Trophoblast cell (in vitro differentiated cells and primary cell): ENCODE data around the gene CAND2.

Experiments used
- DNase-seq, 2 donors: peaks; one replicate each; pipeline ENCODE4 v3.0.0-alpha.2; 2016
- H2AFZ ChIP-seq: 2 replicates; pipeline ENCODE4 v1.6.1; 2013; ENCODE audit warnings: low read length, moderate library complexity, mild to moderate bottlenecking; ENCODE audit not compliant: insufficient read depth, poor library complexity
- H2AK5ac ChIP-seq: 2 replicates; pipeline ENCODE4 v1.6.1; 2013; ENCODE audit warnings: mild to moderate bottlenecking, low read length
- H2BK120ac ChIP-seq: 2 replicates; pipeline ENCODE4 v1.6.1; 2013; ENCODE audit warnings: low read length, mild to moderate bottlenecking, moderate library complexity; ENCODE audit not compliant: insufficient read depth, poor library complexity
- H2BK12ac ChIP-seq: 2 replicates; pipeline ENCODE4 v1.6.1; 2013; ENCODE audit warnings: mild to moderate bottlenecking, low read length, moderate library complexity
- H2BK5ac ChIP-seq: 2 replicates; pipeline ENCODE4 v1.6.1; 2013; ENCODE audit warnings: low read length, low read depth, moderate library complexity, mild to moderate bottlenecking; ENCODE audit not compliant: poor library complexity
- H3K14ac ChIP-seq: 2 replicates; pipeline ENCODE4 v1.6.1; 2013; ENCODE audit warnings: mild to moderate bottlenecking, low read length
- H3K18ac ChIP-seq: 2 replicates; pipeline ENCODE4 v1.6.1; 2013; ENCODE audit warnings: mild to moderate bottlenecking, low read length
- H3K23ac ChIP-seq: 2 replicates; pipeline ENCODE4 v1.6.1; 2013; ENCODE audit warnings: low read length
- H3K27ac ChIP-seq: 2 replicates; pipeline ENCODE4 v1.5.1; 2013; ENCODE audit warnings: low read depth, mild to moderate bottlenecking, inconsistent platforms, low read length, moderate library complexity
- H3K27me3 ChIP-seq: 2 replicates; pipeline ENCODE4 v1.6.1; 2013; ENCODE audit warnings: inconsistent platforms, mild to moderate bottlenecking, low read length, moderate library complexity; ENCODE audit not compliant: insufficient read depth
- H3K36me3 ChIP-seq, 2 experiments: 1 replicate in 1 of 2; 2 replicates in 1 of 2; pipeline ENCODE4 v1.6.1; 2013; ENCODE audit warnings: low read length in 2 of 2, mild to moderate bottlenecking in 2 of 2, moderate library complexity in 1 of 2; ENCODE audit not compliant: insufficient read depth in 2 of 2, control insufficient read depth in 1 of 2
- H3K4ac ChIP-seq: 2 replicates; pipeline ENCODE4 v1.6.1; 2013; ENCODE audit warnings: low read depth, mild to moderate bottlenecking, low read length, moderate library complexity
- H3K4me1 ChIP-seq, 2 experiments: 1 replicate in 1 of 2; 2 replicates in 1 of 2; pipeline ENCODE4 v1.6.1; 2013; ENCODE audit warnings: low read length in 2 of 2, mild to moderate bottlenecking in 2 of 2, moderate library complexity in 1 of 2; ENCODE audit not compliant: insufficient read depth in 2 of 2, control insufficient read depth in 1 of 2
- H3K4me2 ChIP-seq: 2 replicates; pipeline ENCODE4 v1.6.1; 2013; ENCODE audit warnings: inconsistent platforms, mild to moderate bottlenecking, low read length, moderate library complexity
- H3K4me3 ChIP-seq: 2 replicates; pipeline ENCODE4 v1.5.1; 2013; ENCODE audit warnings: mild to moderate bottlenecking, low read depth, low read length, inconsistent platforms
- H3K79me1 ChIP-seq: one replicate; pipeline ENCODE4 v1.6.1; 2013; ENCODE audit warnings: low read length
- H3K79me2 ChIP-seq: 2 replicates; pipeline ENCODE4 v1.6.1; 2013; ENCODE audit warnings: low read length, mild to moderate bottlenecking; ENCODE audit not compliant: control insufficient read depth, insufficient read depth, poor library complexity
- H3K9ac ChIP-seq: 2 replicates; pipeline ENCODE4 v1.6.1; 2013; ENCODE audit warnings: mild to moderate bottlenecking, low read length
- H3K9me3 ChIP-seq: 2 replicates; pipeline ENCODE4 v1.6.1; 2013; ENCODE audit warnings: low read depth, mild to moderate bottlenecking, control low read depth, inconsistent platforms, low read length; ENCODE audit not compliant: insufficient read depth
- H4K12ac ChIP-seq: 2 replicates; pipeline ENCODE4 v1.6.1; 2013; ENCODE audit warnings: low read depth, mild to moderate bottlenecking, low read length, moderate library complexity
- H4K8ac ChIP-seq: 2 replicates; pipeline ENCODE4 v1.6.1; 2013; ENCODE audit warnings: low read depth, mild to moderate bottlenecking, low read length, moderate library complexity
- H4K91ac ChIP-seq: one replicate; pipeline ENCODE4 v1.6.1; 2013; ENCODE audit warnings: low read depth, mild to moderate bottlenecking, low read length, moderate library complexity
- WGBS: extraction: QIAGEN DNeasy Blood & Tissue Kit; methylation state at CpG from one replicate; pipeline ENCODE4 v1.1.7; 2013; ENCODE audit warnings: missing lambda C conversion rate; ENCODE audit not compliant: insufficient read length, insufficient coverage; ENCODE audit errors: extremely low coverage; 5-methylcytosine and 5-hydroxymethylcytosine counted together

The CAND2 gene

DNA sequence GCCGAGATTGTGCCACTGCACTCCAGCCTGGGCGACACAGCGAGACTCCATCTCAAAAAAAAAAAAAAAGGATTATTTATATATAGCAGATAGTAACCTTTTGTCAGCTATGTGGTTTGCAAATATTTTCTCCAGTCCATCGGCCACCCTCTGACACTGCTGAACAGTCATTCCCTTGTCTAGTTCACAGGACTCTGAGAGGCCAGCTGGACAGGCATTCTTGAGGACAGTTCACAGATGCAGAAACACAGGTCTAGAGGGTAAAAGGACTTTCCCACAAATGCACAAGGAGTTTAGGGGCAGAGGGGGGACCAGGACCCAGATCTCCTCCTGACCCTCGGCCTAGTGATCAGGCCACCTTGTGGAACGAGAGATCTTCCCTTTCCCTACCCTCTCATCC, 29.9 kb upstream of the CAND2 start:
- Histone ChIP-seq H3K18ac (no peak overlapping the region), H3K9ac (no peak overlapping the region), H3K4me2 (no peak overlapping the region), H3K27me3 (no peaks in the 10 kb centered on the region), H3K4me3 (no peak overlapping the region), H3K79me1 (no peaks in the 10 kb centered on the region), H2BK12ac (no peak overlapping the region), H3K27ac (no peak overlapping the region), H3K36me3 (no peaks in the 10 kb centered on the region), H2AFZ (no peak overlapping the region), H4K8ac (no peak overlapping the region), H2AK5ac (no peak overlapping the region), H4K12ac (no peak overlapping the region), H3K14ac (no peak overlapping the region), H3K23ac (no peak overlapping the region), H3K9me3 (no peaks in the 10 kb centered on the region), H2BK120ac (no peak overlapping the region), H3K4me1 (peaks cover 4% of the 10 kb centered on the region in 2 experiments), H4K91ac (no peak overlapping the region), H3K79me2 (no peaks in the 10 kb centered on the region), H2BK5ac (no peak overlapping the region), H3K4ac (no peak overlapping the region)
- no CpG with 5 or more reads among the region's 6 CpGs for WGBS
- no peak for DNase-seq

DNA sequence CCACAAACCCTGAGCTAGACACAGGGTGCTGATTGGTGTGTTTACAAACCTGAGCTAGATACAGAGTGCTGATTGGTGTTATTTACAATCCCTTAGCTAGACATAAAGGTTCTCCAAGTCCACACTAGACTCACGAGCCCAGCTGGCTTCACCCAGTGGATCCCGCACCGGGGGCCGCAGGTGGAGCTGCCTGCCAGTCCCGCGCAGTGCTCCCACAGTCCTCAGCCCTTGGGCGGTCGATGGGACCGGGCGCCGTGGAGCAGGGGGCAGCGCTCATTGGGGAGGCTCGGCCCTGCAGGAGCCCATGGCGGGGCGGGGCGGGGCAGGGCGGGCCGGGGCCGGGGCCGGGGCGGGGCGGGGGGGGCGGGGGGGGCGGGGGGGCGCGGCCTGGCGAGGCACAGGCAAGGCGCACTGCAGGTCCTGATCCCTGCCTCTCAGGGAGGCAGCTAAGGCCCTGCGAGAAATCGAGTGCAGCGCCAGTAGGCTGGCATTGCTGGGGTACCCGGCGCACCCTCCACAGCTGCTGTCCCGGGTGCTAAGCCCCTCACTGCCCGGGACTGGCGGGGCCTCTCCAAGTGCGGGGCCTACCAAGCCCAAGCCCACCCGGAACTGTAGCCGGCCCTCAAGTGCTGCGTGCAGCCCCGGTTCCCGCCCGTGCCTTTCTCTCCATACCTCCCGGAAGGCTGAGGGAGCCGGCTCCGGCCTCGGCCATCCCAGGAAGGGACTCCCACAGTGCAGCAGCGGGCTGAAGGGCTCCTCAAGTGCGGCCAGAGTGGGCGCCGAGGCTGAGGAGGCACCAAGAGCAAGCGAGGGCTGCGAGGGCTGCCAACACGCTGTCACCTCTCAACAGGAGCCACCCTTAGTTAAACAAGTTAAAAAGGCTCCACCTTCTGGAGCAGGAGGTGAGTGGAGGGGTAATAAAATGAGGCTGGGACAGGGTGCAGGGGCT, 27.6 kb upstream of the CAND2 start:
- Histone ChIP-seq H3K9me3 (no peaks in the 10 kb centered on the region), H2AK5ac (no peak overlapping the region), H3K23ac (no peak overlapping the region), H2AFZ (no peak overlapping the region), H3K4me2 (no peak overlapping the region), H4K12ac (no peak overlapping the region), H3K18ac (no peak overlapping the region), H3K36me3 (no peaks in the 10 kb centered on the region), H3K27ac (no peak overlapping the region), H4K8ac (no peak overlapping the region), H3K4me1 (no peaks in the 10 kb centered on the region), H3K27me3 (no peaks in the 10 kb centered on the region), H2BK12ac (no peak overlapping the region), H3K4ac (no peak overlapping the region), H3K4me3 (no peak overlapping the region), H3K14ac (no peak overlapping the region), H2BK120ac (no peak overlapping the region), H4K91ac (no peak overlapping the region), H3K79me2 (no peaks in the 10 kb centered on the region), H3K9ac (no peak overlapping the region), H3K79me1 (no peaks in the 10 kb centered on the region), H2BK5ac (no peak overlapping the region)
- DNase-seq: no peak
- no CpG with 5 or more reads among the region's 54 CpGs for WGBS

DNA sequence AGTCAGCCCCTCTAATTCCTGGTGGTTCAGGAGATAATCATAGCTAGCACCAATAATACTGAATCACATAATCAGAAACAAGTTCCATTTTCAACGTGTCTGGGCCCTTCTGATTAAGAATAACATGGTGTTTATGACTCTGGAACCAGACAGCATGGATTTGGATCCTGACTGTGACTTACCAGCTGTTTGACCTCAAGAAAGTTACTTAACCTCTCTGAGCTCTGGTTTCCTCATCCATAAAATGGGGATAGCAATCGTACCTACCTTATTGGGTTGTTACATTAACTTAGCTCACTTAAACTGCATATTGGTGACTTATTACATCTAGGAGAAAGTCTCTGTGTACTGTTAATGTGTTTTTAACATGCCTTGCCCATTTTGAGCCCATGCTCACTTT, 26.7 kb upstream of the CAND2 start:
- H3K27me3 ChIP-seq: peaks cover 3% of the 10 kb centered on the region
- H3K9me3 ChIP-seq: no peaks in the 10 kb centered on the region
- no peaks in the 10 kb centered on the region for H3K79me1 ChIP-seq
- H2BK12ac ChIP-seq: no peak overlapping the region
- H2AK5ac ChIP-seq: no peak overlapping the region
- no CpG with 5 or more reads among the region's 2 CpGs for WGBS
- no peak for DNase-seq
- H3K23ac ChIP-seq: no peak overlapping the region
- H2BK120ac ChIP-seq: no peak overlapping the region
- no peak overlapping the region for H3K14ac ChIP-seq
- H3K36me3 ChIP-seq: no peaks in the 10 kb centered on the region
- no peak overlapping the region for H4K12ac ChIP-seq
- no peak overlapping the region for H3K4ac ChIP-seq
- H4K91ac ChIP-seq: no peak overlapping the region
- no peak overlapping the region for H3K4me3 ChIP-seq
- H2BK5ac ChIP-seq: no peak overlapping the region
- H2AFZ ChIP-seq: no peak overlapping the region
- no peak overlapping the region for H4K8ac ChIP-seq
- H3K4me1 ChIP-seq: no peaks in the 10 kb centered on the region
- H3K4me2 ChIP-seq: no peak overlapping the region
- H3K9ac ChIP-seq: no peak overlapping the region
- no peak overlapping the region for H3K27ac ChIP-seq
- H3K79me2 ChIP-seq: no peaks in the 10 kb centered on the region
- no peak overlapping the region for H3K18ac ChIP-seq

DNA sequence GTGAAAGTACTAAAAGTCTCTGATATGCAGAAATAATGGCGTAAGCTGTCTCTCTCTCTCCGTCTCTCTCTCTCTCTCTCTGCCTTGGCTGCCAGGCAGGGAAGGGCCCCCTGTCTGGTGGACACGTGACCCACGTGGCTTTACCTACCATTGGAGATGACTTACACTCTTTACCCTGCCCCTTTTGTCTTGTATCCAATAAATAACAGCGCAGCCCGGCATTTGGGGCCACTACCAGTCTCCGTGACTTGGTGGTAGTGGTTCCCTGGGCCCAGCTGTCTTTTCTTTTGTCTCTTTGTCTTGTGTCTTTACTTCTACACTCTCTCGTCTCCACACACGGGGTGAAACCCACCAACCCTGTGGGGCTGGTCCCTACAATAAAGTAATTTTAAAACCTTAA, 25.2 kb upstream of the CAND2 start:
- Histone ChIP-seq H2BK120ac (no peak overlapping the region), H3K79me2 (no peaks in the 10 kb centered on the region), H3K4me3 (no peak overlapping the region), H4K12ac (no peak overlapping the region), H2AFZ (no peak overlapping the region), H3K23ac (no peak overlapping the region), H3K9me3 (no peaks in the 10 kb centered on the region), H4K8ac (no peak overlapping the region), H3K4me2 (no peak overlapping the region), H3K4ac (no peak overlapping the region), H3K14ac (no peak overlapping the region), H3K79me1 (no peaks in the 10 kb centered on the region), H3K27ac (no peak overlapping the region), H4K91ac (no peak overlapping the region), H3K27me3 (peaks cover 3% of the 10 kb centered on the region), H3K18ac (no peak overlapping the region), H3K4me1 (no peaks in the 10 kb centered on the region), H3K9ac (no peak overlapping the region), H2BK5ac (no peak overlapping the region), H2AK5ac (no peak overlapping the region), H2BK12ac (no peak overlapping the region), H3K36me3 (no peaks in the 10 kb centered on the region)
- WGBS: no CpG with 5 or more reads among the region's 9 CpGs
- no peak for DNase-seq
